ENCODE data around the gene ZNHIT3. TPM values are rescaled to one million over a fixed set of nuclear protein-coding genes. Genes with fewer than 3 reads are reported as not detected.

Gene ZNHIT3
- total and polyA plus RNA-seq, 2 donors from 2014 or later = 25.4 to 60.9 TPM

DNA sequence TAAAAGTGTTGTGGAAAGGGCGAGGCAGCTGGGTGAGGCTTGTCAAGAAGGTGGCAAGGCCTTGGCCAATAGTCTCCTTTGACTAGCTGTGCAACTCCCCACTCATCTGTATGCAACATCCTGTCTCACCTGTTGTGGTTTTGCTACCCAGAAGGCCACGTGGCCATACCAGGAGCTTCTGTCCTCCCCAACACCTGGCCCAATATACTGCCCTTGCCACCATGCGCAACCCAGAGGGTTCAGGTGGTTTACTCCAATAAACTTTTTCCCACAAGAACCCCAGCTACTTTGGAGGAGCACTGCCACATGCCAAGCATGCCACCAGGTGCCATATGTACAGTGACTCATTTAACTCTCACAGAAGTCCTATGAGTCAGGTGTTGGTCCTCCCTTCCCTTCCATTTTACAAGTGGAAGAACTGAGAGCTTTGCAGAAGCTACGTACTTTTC is 38.0 kb downstream of the ZNHIT3 start:
- TF ChIP-seq, protein P1, sequence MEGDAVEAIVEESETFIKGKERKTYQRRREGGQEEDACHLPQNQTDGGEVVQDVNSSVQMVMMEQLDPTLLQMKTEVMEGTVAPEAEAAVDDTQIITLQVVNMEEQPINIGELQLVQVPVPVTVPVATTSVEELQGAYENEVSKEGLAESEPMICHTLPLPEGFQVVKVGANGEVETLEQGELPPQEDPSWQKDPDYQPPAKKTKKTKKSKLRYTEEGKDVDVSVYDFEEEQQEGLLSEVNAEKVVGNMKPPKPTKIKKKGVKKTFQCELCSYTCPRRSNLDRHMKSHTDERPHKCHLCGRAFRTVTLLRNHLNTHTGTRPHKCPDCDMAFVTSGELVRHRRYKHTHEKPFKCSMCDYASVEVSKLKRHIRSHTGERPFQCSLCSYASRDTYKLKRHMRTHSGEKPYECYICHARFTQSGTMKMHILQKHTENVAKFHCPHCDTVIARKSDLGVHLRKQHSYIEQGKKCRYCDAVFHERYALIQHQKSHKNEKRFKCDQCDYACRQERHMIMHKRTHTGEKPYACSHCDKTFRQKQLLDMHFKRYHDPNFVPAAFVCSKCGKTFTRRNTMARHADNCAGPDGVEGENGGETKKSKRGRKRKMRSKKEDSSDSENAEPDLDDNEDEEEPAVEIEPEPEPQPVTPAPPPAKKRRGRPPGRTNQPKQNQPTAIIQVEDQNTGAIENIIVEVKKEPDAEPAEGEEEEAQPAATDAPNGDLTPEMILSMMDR (IDR thresholded peaks at IDR 0.05; ENCODE audit: borderline replicate concordance, extremely low read depth, insufficient read depth) = no peak
- intact Hi-C loops (cut with DNase I) = no loop called here
- Histone ChIP-seq H3K27ac (ENCODE audit: low read depth in 2 of 2, low read length in 2 of 2) (no peak overlapping the region), H3K27me3 (ENCODE audit: control insufficient read depth, insufficient read depth, low read length) (no peaks in the 10 kb centered on the region), H3K9me3 (ENCODE audit: control insufficient read depth in 2 of 3, insufficient read depth in 1 of 3, low read length in 3 of 3) (no peaks in the 10 kb centered on the region), H3K36me3 (ENCODE audit: control insufficient read depth in 2 of 3, insufficient read depth in 3 of 3, low read length in 3 of 3) (peaks cover 0 to 27% (median 24%) of the 10 kb centered on the region in 3 donors), H3K4me1 (ENCODE audit: control insufficient read depth in 2 of 3, insufficient read depth in 2 of 3, low read depth in 1 of 3, low read length in 3 of 3) (no peaks in the 10 kb centered on the region), H3K9ac (ENCODE audit: low read length in 3 of 3) (no peak overlapping the region), H3K4me3 (ENCODE audit: low read length in 3 of 3) (no peak overlapping the region)
- no peak for DNase-seq
- no peak for FAIRE-seq

DNA sequence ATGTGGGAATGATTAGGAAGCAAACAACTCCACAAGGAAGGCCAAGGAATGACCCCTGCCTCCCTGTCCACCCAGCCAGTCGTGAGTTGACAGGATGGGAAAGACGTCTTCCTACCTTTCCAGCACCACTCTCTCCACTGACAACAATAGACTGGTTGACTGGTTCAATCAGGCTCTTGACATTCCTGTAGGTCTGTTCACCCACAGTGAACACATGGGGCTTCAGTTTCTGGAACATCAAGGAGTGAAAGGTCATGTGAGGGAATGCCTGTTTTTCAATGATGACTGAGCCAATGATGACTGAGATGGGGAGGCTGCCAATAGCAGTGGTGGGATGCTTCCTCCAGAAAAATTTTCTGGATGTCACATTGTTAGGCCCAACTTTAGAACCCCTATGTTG is 38.6 kb downstream of the ZNHIT3 start:
- no peaks in the 10 kb centered on the region for H3K9me3 ChIP-seq (ENCODE audit: control insufficient read depth in 2 of 3, insufficient read depth in 1 of 3, low read length in 3 of 3)
- H3K27ac ChIP-seq (ENCODE audit: low read depth in 2 of 2, low read length in 2 of 2) = no peak overlapping the region
- no peaks in the 10 kb centered on the region for H3K27me3 ChIP-seq (ENCODE audit: control insufficient read depth, insufficient read depth, low read length)
- FAIRE-seq = no peak
- no peaks in the 10 kb centered on the region for H3K4me1 ChIP-seq (ENCODE audit: control insufficient read depth in 2 of 3, insufficient read depth in 2 of 3, low read depth in 1 of 3, low read length in 3 of 3)
- H3K36me3 ChIP-seq (ENCODE audit: control insufficient read depth in 2 of 3, insufficient read depth in 3 of 3, low read length in 3 of 3) = peaks cover 0 to 34% (median 27%) of the 10 kb centered on the region in 3 donors
- DNase-seq = no peak
- H3K9ac ChIP-seq (ENCODE audit: low read length in 3 of 3) = no peak overlapping the region
- TF ChIP-seq, protein P1 (IDR thresholded peaks at IDR 0.05; ENCODE audit: borderline replicate concordance, extremely low read depth, insufficient read depth) = no peak
- intact Hi-C loops (cut with DNase I) = no loop called here
- no peak overlapping the region for H3K4me3 ChIP-seq (ENCODE audit: low read length in 3 of 3)

DNA sequence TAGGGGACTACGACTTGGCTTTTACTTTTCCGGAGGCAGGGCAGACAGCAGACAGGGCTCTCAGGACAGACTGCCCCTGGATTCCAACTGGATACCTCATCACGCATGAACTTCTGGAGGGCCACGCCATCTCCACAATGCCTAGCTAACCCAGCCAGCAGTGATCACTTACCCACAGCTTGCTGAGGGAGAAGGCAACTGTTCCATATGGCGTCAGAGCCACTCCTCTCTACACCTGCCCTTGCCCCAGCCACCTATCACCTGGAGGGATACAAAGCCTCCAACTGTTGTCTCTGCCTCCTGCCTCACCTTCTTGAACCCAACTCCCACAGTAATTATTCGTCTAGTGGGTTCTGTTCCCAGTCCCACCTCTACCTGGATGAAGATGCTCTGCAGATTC is 39.4 kb downstream of the ZNHIT3 start:
- FAIRE-seq (no peak), DNase-seq (no peak)
- Histone ChIP-seq H3K36me3 (ENCODE audit: control insufficient read depth in 2 of 3, insufficient read depth in 3 of 3, low read length in 3 of 3) (peaks cover 0 to 34% (median 27%) of the 10 kb centered on the region in 3 donors), H3K9ac (ENCODE audit: low read length in 3 of 3) (no peak overlapping the region), H3K27ac (ENCODE audit: low read depth in 2 of 2, low read length in 2 of 2) (no peak overlapping the region), H3K9me3 (ENCODE audit: control insufficient read depth in 2 of 3, insufficient read depth in 1 of 3, low read length in 3 of 3) (no peaks in the 10 kb centered on the region), H3K4me3 (ENCODE audit: low read length in 3 of 3) (no peak overlapping the region), H3K27me3 (ENCODE audit: control insufficient read depth, insufficient read depth, low read length) (no peaks in the 10 kb centered on the region), H3K4me1 (ENCODE audit: control insufficient read depth in 2 of 3, insufficient read depth in 2 of 3, low read depth in 1 of 3, low read length in 3 of 3) (no peaks in the 10 kb centered on the region)
- TF ChIP-seq, protein P1 (IDR thresholded peaks at IDR 0.05; ENCODE audit: borderline replicate concordance, extremely low read depth, insufficient read depth) = no peak
- intact Hi-C loops (cut with DNase I) = no loop called here

All from kidney (tissue), 14 donors.